Measurements from ENCODE around the gene TNFRSF14.

DNA sequence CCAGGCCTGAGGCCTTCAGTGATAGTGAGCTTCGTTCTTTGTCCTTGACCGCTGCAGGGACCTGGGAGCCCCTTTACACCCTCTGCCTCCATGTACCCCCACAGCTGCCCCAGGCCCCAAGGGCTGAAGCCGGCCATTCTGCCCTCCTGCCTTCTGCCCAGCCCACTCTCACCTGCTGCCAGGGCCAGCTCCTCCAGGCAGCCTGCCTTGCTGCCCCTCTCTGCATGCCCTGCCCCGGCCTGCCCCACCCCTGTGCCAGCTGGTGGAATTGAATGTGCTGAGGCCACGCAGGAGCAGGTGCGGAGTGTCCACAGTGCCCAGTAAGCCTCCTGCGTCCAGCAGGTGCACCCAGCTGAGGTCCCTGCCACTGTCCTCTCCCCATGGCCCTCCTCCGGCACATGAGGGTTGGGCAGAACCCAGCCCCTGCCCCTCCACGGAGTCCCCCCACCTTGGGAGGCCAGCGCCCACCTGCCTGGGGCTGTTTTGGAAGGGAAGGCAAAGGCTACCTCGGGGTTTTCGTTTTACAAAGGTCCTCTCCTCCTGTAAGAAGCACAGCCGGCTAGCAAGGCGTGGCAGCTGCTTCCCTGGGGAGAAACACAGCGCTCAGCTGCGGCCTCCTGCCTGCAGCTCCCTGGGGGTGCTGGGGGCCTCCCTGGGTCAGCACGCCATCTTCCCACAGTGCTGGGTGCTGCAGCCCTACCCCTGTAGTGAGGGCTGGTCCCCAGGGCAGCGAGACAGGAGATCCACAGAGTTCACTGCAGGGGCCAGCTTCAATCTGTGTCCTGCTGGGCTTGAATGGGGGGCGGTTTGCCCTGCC, 55.7 kb downstream of the TNFRSF14 start:
- TF ChIP-seq, protein P1, sequence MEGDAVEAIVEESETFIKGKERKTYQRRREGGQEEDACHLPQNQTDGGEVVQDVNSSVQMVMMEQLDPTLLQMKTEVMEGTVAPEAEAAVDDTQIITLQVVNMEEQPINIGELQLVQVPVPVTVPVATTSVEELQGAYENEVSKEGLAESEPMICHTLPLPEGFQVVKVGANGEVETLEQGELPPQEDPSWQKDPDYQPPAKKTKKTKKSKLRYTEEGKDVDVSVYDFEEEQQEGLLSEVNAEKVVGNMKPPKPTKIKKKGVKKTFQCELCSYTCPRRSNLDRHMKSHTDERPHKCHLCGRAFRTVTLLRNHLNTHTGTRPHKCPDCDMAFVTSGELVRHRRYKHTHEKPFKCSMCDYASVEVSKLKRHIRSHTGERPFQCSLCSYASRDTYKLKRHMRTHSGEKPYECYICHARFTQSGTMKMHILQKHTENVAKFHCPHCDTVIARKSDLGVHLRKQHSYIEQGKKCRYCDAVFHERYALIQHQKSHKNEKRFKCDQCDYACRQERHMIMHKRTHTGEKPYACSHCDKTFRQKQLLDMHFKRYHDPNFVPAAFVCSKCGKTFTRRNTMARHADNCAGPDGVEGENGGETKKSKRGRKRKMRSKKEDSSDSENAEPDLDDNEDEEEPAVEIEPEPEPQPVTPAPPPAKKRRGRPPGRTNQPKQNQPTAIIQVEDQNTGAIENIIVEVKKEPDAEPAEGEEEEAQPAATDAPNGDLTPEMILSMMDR (IDR thresholded peaks at IDR 0.05), result no peak
- TF ChIP-seq POLR2A (IDR thresholded peaks at IDR 0.05), result no peak

Data from breast epithelium (tissue), 3 donors.